GM12891 (cell line): ENCODE results near the gene MC2R.

Experiments used
- DNase-seq: peaks from one replicate; pipeline ENCODE4 v3.0.0; 2011; ENCODE audit warnings: low spot score; ENCODE audit not compliant: insufficient read length
- FAIRE-seq: peaks from 2 replicates; lab custom pipeline; 2011; peaks lifted over from hg19 to GRCh38; lab: Jason Lieb, UNC
- PAX5 ChIP-seq: IDR thresholded peaks from 2 replicates; pipeline ENCODE4 v1.6.1; 2011; ENCODE audit warnings: low read length, moderate library complexity, mild to moderate bottlenecking; ENCODE audit not compliant: insufficient read depth, severe bottlenecking
- POLR2A ChIP-seq: IDR thresholded peaks from 2 replicates; pipeline ENCODE4 v1.6.1; 2011; ENCODE audit warnings: low read depth, low read length, control low read depth
- POLR2AphosphoS5 ChIP-seq: IDR thresholded peaks from 2 replicates; pipeline ENCODE4 v1.6.1; 2011; ENCODE audit warnings: low read depth, low read length, control low read depth
- POU2F2 ChIP-seq: IDR thresholded peaks from 2 replicates; pipeline ENCODE4 v1.6.1; 2011; ENCODE audit warnings: low read depth, mild to moderate bottlenecking, control low read depth, low read length, moderate library complexity
- SPI1 ChIP-seq: IDR thresholded peaks from 2 replicates; pipeline ENCODE4 v1.6.1; 2011; ENCODE audit warnings: low read depth, low read length, control low read depth
- TAF1 ChIP-seq: IDR thresholded peaks from 2 replicates; pipeline ENCODE4 v1.6.1; 2011; ENCODE audit warnings: low read depth, low read length, control low read depth

Gene MC2R

DNA sequence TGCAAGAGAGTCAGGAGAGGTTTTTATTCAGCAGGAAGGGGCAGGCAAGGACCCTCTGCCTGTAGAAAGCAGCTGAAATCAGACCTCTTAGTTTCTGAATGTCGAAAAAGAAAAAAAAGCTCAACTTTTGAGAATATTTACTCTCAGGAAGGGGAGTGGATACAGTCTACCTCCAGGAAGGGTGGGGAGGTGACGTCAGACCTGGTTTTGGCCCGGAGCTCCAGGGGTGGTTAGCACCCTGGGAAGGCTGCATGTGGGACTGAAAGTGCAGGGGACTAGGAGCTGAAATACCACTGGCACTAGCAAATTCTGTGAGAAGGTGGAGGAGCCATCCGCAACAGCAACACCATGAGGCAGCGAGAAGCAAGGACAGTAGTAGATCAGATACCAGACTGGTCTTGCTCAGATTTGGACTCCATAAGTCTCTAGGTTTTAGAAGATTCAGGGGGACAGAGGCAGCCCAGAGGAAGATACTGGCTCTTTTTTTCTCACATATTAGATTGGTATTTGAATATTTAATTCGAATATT, 19.8 kb downstream of the MC2R start:
- TF ChIP-seq POLR2A (no peak), SPI1 (no peak), TAF1 (no peak), POLR2AphosphoS5 (no peak), PAX5 (no peak), POU2F2 (no peak)
- DNase-seq (no peak), FAIRE-seq (no peak)

DNA sequence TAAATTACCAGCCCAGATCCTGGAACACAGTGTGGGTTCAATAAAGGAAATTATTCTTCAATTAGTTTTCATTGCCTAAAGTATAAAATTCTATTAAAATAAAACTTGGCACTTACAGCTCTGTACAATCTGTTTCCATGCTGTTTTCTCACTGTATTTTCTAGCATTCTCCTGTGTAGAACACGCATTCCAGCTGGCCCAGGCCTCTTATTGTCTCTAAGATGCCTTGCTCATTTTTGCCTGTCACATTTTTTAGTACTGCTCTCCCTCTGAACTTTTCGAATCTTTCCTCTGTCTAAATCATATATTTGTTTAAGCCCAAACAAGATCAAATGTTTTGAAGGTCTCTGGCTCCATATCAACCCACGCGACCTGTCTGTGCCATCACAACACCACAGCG, 20.8 kb downstream of the MC2R start:
- no peak for TF ChIP-seq POLR2A
- TF ChIP-seq PAX5, result no peak
- no peak for TF ChIP-seq SPI1
- no peak for TF ChIP-seq POU2F2
- no peak for TF ChIP-seq POLR2AphosphoS5
- FAIRE-seq (no peak), DNase-seq (no peak)

- FAIRE-seq (no peak), DNase-seq (peak; percentile 54)
- TF ChIP-seq POLR2A (no peak), SPI1 (peak; percentile 99)
Observed at GRCh38 chr18:13893418-13893760, 21.9 kb downstream of the MC2R start.

GRCh38 chr18:13892098-13892497, 23.2 kb downstream of the MC2R start:
- no peak for DNase-seq
- peak; percentile 40 for FAIRE-seq
- no peak for TF ChIP-seq TAF1
- no peak for TF ChIP-seq POLR2AphosphoS5
- TF ChIP-seq SPI1, result peak; percentile 72

DNA sequence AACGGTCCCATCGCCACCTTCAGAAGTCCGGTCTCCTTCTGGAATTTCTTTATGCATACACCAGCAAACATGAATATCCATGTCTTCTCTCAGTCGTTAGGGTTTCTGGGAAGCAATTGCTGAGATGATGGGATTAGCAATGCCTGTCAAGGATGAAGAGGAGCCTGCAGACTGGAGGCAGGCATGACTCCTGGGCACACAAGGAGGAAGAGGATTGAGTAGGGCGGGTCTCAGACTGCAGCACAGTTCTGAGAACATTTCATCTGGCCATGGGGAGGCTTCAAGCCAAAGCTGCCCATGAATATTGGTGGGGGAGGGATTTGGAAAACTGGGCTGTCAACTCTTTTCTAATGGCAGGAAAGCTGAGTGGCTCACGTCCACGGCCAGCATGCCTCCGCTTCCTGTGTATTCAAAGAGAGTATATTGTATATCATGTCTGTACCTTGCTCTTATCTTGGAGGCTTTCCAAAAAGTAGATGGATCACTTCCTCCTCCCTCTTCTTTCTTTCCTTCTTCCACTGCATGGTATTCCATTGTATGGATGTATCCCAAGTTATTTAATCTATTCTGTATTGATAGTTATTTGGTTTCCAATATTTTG, 24.5 kb downstream of the MC2R start:
- DNase-seq (no peak), FAIRE-seq (no peak)
- TF ChIP-seq POU2F2 (no peak), POLR2A (no peak), POLR2AphosphoS5 (no peak), TAF1 (no peak), SPI1 (no peak)

DNA sequence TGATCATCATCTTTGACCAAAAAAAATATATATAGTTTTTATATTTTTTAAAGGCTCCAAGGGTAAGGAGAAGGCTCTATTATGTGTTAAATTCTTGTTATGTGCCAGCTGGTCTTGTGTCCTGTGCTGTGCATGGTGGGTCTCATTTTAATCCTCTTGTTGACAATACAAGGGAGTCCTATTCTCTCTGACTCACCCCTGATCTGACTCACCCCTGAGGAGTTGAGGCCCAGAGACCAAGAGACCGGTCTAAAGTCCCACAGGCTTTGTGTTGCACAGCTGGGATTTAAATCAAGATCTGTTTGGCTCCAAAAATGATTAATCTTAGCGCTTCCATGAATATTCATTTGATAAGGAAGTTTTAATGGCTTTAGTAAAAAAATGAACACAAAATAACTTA, 25.7 kb downstream of the MC2R start:
- FAIRE-seq (no peak), DNase-seq (no peak)
- no peak for TF ChIP-seq POU2F2
- no peak for TF ChIP-seq POLR2A
- TF ChIP-seq POLR2AphosphoS5, result no peak
- no peak for TF ChIP-seq SPI1
- no peak for TF ChIP-seq PAX5
- TF ChIP-seq TAF1, result no peak

DNA sequence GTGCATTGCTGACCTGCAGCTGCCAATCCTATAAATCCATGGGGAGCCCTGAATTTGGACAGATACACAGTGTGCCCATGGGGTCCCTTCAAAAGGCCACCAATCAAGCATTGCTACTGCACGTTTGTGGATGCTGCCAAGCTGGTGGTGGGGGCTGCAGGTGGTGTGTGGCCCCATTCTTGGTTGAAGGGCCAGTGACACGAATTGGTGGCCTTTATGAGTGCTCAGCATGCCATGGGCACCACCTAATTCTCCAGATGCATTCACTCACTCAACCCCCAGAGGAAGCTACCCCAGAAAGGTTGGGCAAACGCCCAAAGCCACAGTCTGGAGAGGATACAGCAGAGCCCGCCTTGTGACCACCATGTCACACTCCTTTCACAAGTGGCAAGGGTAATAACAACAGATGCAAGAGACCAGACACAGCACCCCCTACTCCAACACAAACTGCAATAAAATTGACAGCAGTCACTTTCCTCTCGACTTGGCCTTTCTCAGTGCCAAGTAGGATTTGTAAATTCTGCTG, 27.1 kb downstream of the MC2R start:
- TF ChIP-seq SPI1 (no peak), PAX5 (no peak), POLR2A (no peak), POLR2AphosphoS5 (no peak), TAF1 (no peak), POU2F2 (no peak)
- FAIRE-seq, result no peak

GRCh38 chr18:13885009-13885408, 30.3 kb downstream of the MC2R start:
- FAIRE-seq (no peak), DNase-seq (no peak)
- TF ChIP-seq TAF1 (no peak), POLR2AphosphoS5 (no peak), PAX5 (no peak), POLR2A (no peak), POU2F2 (no peak), SPI1 (no peak)

More for the DNA sequence above, 27.1 kb downstream of the MC2R start:
- no peak for DNase-seq

GRCh38 chr18:13879937-13880336, 35.4 kb downstream of the MC2R start:
- no peak for DNase-seq
- no peak for FAIRE-seq
- TF ChIP-seq POLR2A (no peak), POLR2AphosphoS5 (no peak), PAX5 (no peak), POU2F2 (no peak)

DNA sequence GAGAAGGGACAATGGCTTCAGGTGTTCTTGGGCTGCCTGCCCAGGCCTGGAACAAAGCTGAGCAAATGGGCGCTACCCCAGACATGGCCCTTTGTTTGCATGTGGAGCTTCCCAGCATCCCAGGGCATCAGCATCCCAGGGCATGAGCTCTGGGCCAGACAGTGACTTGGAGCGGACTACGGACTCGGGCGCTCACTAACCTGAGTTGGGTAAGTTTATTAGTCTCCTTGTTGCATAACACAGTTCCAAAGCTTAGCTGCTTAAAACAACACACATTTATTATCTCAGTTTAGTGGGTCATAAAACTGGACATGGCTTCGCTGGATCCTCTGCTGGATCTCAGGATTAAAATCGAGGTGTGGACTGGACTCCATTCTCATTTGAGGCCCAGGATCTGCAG, 35.8 kb downstream of the MC2R start:
- no peak for TF ChIP-seq POLR2A
- no peak for TF ChIP-seq POU2F2
- TF ChIP-seq SPI1, result no peak
- TF ChIP-seq PAX5, result no peak
- no peak for TF ChIP-seq TAF1
- TF ChIP-seq POLR2AphosphoS5, result no peak
- no peak for DNase-seq
- no peak for FAIRE-seq
